Renal cortical epithelial cell (primary cell): ENCODE results near the gene NRF1. TPM values are rescaled to one million over a fixed set of nuclear protein-coding genes. Genes with fewer than 3 reads are reported as not detected.
"Not testable (repeated sequence)": the region's sequence is repeated elsewhere in the genome, so short reads cannot be mapped to it uniquely, and the experiment has no call there.

Experiments used
- DNase-seq: peaks from one replicate; pipeline ENCODE4 v3.0.0-alpha.2; 2011; ENCODE audit warnings: low read depth
- total RNA-seq: library from RNA; depleted of rRNA; stranded (reverse); fragments of >200 nt; gene quantifications from 2 replicates; pipeline ENCODE4 v1.2.3, GENCODE V29; 2014

The NRF1 gene
- total RNA-seq, 1 donor from 2014 or later = 20.8 TPM

- DNase-seq = no peak
Measured at GRCh38 chr7:129606803-129607202, 4.7 kb upstream of the NRF1 start.

DNA sequence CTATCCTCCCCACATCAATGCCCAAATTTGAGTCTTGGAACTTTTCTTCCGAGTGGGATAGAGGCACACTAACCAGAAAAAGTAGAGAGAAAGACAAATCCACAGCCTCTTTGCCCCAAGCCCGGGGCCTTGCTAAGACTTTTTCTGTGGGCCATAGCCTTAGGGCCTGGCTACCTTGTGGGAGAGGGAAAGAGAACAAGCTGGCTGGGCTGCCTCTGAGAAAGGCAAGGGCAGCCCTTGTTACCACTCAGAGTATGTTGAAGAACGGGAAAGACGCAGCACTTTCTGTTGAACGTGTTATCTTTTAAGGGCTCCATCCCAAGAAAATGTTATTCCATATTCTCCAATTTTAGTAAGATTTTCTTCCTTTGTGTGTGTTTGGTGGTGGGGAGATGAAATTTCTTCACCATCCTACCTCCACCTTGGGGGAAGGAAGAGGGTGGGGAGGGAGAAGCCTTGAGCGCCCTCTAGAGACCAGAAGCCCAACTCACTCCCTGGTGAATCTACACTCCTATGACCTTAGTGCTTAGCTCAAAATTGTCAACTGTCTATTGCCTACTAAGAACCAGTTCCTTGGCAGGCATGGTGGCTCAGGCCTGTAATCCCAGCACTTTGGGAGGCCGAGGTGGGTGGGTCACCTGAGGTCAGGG lies 3.9 kb upstream of the NRF1 start:
- DNase-seq = no peak

DNA sequence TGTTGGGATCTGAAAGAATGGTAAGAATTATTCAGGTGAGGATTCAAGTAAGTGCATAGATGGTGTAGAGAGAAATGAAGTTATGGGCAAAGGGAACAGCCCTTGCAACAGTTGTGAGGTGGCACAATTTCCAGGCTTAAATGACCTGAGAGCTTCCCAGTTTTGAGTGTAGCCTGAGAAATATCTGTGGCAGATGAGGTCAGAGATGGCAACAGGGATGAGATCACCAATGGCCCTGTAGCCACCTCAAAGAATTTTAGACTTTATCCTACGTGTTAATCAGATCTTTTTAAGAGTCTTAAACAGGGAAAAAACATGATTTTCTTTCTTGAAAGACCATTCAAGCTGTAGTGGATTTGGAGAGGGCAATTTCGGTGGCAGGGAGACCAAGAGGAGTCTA lies 1.9 kb upstream of the NRF1 start:
- DNase-seq = peak; percentile 44

DNA sequence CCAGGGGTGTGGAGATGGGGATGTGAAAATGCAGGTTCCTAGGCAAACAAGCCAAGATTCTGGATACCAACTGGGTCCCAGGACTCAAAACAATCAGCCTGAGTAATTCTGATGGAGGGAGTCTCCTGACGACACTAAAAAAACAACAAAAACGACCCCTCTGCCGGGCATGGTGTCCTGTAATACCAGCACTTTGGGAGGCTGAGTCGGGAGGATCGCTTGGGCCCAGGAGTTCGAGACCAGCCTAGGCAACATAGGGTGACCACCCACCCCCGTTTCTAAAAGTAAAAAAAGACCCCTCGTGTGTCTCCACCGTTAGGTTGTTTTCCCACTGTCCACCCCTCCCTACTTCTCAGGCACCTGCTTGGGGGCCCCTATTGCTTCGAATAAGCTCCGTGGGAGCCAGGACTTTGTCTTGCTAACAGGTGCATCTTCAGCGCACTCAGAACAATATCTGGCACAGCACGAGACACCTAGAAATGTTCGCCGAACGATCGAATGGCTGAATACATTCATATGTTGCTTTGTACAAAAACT lies 743 bp upstream of the NRF1 start:
- no peak for DNase-seq

DNA sequence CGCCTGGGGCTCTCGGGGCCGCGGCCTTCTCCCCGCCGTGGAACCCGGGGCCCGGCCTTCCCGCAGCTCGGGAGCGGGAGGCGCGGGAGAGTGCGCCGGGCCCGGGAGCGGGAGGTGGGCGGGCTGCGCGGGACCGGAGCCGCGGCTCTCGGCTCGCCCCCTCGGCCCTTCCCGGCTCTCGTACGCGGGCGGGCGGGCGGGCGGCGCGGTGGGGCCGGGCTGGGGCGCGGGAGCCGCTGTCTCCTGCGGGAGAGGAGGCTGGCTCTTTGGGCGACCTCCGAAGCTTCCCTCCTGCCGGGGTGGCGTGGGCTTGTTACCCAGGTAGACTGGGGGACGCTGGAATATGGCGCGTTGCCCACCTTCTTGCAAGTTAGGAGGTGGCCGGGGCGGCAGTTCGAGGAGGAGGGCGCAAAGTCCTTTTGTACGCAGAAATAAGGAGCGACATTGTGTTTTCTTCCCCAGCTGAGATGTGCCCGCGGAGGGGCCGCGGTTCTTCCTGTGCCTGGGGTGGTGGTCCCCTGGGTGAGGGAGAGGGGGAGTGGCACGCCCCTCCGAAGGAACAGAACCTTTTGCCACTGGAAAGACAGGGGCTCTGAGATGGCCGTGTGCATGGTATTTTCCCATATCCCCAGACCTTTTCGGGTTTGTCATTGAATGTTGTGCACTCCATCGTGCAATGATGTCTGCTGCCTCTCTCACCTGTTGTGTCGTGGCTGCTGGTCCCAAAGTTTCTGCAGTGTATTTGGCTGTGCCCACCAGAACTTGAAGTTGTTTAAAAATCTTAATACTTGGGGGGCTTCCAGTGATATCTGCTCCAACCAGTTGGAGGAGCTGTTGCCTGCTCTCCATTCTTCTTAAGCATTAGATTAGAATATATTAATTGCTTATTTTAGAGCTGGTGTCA lies 844 bp downstream of the NRF1 start:
- DNase-seq = peak; percentile 51

DNA sequence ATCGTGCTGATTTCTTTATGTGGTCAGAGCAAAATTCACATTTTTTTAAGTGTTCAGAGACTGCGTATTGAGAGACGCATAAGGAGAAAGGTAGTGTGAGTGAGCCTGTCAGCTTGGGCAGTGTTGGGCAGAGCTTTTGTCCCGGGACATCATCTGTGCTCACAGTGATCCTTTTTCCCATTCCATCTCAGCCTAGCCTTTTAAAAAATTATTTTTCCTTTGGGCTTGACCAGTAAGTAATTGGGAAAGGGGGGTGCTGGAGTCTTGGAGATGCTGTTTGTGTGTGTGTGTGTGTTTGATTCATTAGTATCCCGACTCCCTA lies 1.5 kb downstream of the NRF1 start:
- no peak for DNase-seq

- peak; percentile 41 for DNase-seq
Measured at GRCh38 chr7:129615018-129615417, 3.5 kb downstream of the NRF1 start.

- DNase-seq = no peak
Measured at GRCh38 chr7:129616530-129616929, 5.0 kb downstream of the NRF1 start.

DNA sequence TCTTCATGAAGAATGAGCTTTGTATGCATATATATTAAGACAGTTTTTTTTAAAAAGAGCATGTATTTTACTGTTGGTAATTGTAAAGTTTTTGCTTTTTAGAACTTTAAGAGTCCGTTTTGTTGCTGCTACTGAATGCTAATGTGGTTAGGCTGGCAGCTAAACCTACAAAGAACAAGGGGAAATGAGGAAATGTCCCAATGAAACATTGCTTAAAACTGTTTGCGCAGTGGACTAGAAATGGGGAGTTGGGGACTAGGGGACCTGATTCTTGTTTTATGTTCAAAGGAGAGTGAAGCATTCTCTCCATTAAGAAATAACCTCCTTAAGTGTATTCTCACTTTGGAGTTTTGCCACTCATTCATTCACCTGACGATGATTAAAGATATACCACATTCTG lies 5.7 kb downstream of the NRF1 start:
- DNase-seq = no peak

- DNase-seq = no peak
Measured at GRCh38 chr7:129617652-129618051, 6.1 kb downstream of the NRF1 start.

DNA sequence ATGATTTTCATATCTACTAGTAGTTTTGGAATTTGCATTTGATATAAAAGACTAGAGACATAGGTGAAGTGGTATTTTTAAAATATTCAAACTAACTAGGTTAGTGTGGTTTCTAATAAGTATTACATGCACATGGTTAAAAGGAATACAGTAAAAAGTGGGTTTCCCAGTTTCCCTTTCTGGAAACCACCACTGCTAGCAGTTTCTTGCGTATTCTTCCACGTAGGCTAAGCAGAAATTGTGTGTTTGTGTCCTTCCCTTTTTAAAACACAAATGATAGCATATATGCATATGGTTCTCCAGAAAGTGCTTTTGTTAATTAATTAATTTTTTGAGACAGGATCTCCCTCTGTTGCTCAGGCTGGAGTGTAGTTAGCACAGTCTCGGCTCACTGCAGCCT lies 15.4 kb downstream of the NRF1 start:
- DNase-seq = no peak

DNA sequence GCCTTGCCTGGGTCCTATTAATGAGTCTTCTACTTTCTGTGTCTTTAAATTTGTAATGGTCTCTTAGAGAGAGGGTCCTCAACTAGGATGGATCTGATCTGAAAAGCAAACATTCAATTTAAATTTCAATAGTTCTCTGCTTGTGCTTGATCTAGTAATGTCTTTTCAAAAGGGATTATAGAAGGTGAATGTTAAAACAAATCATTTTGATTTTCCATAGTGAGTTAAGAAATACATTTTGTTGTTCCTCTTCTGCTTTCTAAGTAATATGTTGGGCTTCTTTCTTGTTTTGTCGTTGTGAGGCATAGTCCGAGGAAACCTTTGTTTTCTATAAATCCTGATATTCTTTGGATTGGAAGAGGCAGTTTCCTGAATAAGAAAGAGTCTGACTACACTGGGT lies 18.8 kb downstream of the NRF1 start:
- no peak for DNase-seq

GRCh38 chr7:129634361-129635034 lies 23.0 kb downstream of the NRF1 start:
- DNase-seq = no peak

DNA sequence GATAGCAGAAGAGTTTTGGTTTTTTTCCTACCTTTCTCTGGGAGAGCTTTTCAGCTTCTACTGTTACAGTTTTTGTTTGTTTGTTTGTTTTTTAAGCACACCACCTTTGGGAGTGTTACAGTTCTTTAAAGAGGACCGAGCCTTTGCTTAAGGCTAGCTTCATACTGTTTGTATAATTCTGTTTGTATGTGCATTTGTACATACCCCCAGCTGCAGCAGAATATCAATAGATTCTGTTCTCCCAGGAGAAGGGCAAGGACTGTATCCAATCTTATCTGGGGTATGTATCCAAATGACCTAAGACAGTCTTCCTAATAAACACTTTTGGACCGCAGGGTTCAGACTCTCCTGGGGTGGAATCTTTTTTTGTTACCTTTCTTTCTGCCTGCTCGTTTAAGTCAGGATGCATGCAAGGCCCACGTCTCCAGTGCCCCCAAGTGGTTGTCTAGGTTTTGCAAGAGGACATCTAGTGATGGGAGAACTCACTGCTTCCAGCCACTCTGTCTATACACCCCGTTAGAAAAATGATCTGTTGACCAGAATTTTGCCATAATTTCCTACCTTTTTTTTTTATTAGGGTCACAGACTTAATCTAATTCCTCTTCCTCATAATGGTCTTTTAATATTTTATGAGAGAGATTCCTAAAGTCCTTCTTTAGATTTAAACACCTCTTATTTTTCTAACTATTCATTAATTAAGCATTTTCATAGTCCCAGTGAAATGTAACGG lies 23.9 kb downstream of the NRF1 start:
- peak; percentile 74 for DNase-seq

- DNase-seq = not testable (repeated sequence)
Measured at GRCh38 chr7:129636030-129636550, 24.6 kb downstream of the NRF1 start.

- DNase-seq = no peak
Measured at GRCh38 chr7:129636641-129637040, 25.1 kb downstream of the NRF1 start.

DNA sequence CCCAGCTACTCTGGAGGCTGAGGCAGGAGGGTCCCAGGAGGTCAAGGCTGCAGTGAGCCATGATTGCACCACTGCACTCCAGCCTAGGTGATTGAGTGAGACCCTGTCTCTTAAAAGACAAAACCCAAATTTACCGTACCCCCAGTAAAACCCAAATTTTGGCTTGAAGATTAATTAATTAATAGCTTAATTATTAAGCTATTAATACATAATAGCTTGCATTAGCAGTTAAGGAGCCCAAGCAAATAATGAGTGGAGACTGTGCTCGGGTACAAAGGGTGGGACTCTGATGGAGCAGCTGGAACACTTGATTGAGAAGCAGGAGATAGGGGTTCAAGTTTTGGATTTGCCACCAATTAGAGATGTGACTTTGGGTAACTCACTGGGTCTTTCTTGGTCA lies 28.9 kb downstream of the NRF1 start:
- DNase-seq = no peak

GRCh38 chr7:129642871-129643549 lies 31.5 kb downstream of the NRF1 start:
- no peak for DNase-seq

GRCh38 chr7:129643550-129644170 lies 32.1 kb downstream of the NRF1 start:
- DNase-seq = no peak

GRCh38 chr7:129644634-129645230 lies 33.2 kb downstream of the NRF1 start:
- peak; percentile 57 for DNase-seq
